ENCODE results near the gene PRPSAP1. TPM values are rescaled to one million over a fixed set of nuclear protein-coding genes. Genes with fewer than 3 reads are reported as not detected.

The PRPSAP1 gene
- polyA plus RNA-seq, 1 of the 3 experiments (the other 2 are of a cell fraction): 118 TPM

- TF ChIP-seq FOXM1 (IDR thresholded peaks at IDR 0.05; ENCODE audit: low read depth): no peak
- no peak for TF ChIP-seq MEF2A (IDR thresholded peaks at IDR 0.05; ENCODE audit: borderline replicate concordance, low read depth)
Observed at GRCh38 chr17:76379646-76380376, 26.1 kb upstream of the PRPSAP1 start (continued).

DNA sequence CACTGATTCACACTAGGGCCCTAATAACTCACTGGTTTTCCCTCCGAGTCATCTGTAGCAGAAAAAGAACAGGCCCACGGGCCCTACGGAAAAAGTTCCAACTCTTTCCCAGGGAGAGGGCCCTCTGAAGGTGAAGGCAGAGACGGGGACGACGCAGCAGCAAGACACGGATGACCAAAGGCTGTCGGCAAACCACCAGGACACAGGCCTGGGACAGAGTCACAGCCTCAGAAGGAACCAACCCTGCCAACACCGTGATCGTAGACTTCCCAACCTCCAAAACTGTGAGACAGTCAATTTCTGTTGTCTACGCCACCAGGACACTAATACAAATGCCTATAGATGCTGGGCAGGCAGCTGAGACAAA is 25.5 kb upstream of the PRPSAP1 start:
- no peaks in the 10 kb centered on the region for H4K20me1 ChIP-seq (ENCODE audit: insufficient read depth)
- no peaks in the 10 kb centered on the region for H3K36me3 ChIP-seq (replicated peaks in 1 of 2; ENCODE audit: control insufficient read depth in 1 of 2, insufficient read depth in 2 of 2, low read length in 1 of 2)
- H3K9ac ChIP-seq: no peak overlapping the region
- DNase-seq: no peak
- no peak overlapping the region for H3K4me3 ChIP-seq (ENCODE audit: low read depth in 2 of 2, low read length in 1 of 2)
- CTCF ChIA-PET: interaction anchor here (0.9 to 13.8 kb wide), 5 partner anchors 10 to 144 kb away, joined by 3 to 312 read pairs (median 114); partner anchors contain the start of gene QRICH2
- H3K79me2 ChIP-seq (ENCODE audit: insufficient read depth): no peaks in the 10 kb centered on the region
- no peak overlapping the region for H2AFZ ChIP-seq (ENCODE audit: low read depth)
- POLR2A ChIA-PET: no interaction called here
- no peak overlapping the region for H3K27ac ChIP-seq (ENCODE audit: low read depth in 2 of 2, low read length in 1 of 2)
- TF ChIP-seq IRF3 (IDR thresholded peaks at IDR 0.05; ENCODE audit: low read depth, low read length): no peak
- no peak for TF ChIP-seq RXRA (IDR thresholded peaks at IDR 0.05; ENCODE audit: borderline replicate concordance, low read depth)
- TF ChIP-seq YY1 (IDR thresholded peaks at IDR 0.05; ENCODE audit: low read depth): no peak
- no peak for TF ChIP-seq ELF1 (IDR thresholded peaks at IDR 0.05)
- TF ChIP-seq GABPA (IDR thresholded peaks at IDR 0.05; ENCODE audit: low read depth): no peak
- no peak for TF ChIP-seq MAX (IDR thresholded peaks at IDR 0.05; ENCODE audit: low read depth)
- TF ChIP-seq FOXM1 (IDR thresholded peaks at IDR 0.05; ENCODE audit: low read depth): no peak
- no peak for TF ChIP-seq MXI1 (IDR thresholded peaks at IDR 0.05; ENCODE audit: low read depth, low read length)
- TF ChIP-seq FOXJ3 (CRISPR knock-in tag; IDR thresholded peaks at IDR 0.05): no peak
- no peak for TF ChIP-seq RCOR1 (IDR thresholded peaks at IDR 0.05; ENCODE audit: low read length)
- TF ChIP-seq SMC3 (IDR thresholded peaks at IDR 0.05; ENCODE audit: low read depth, low read length): no peak
- TF ChIP-seq, protein P1, sequence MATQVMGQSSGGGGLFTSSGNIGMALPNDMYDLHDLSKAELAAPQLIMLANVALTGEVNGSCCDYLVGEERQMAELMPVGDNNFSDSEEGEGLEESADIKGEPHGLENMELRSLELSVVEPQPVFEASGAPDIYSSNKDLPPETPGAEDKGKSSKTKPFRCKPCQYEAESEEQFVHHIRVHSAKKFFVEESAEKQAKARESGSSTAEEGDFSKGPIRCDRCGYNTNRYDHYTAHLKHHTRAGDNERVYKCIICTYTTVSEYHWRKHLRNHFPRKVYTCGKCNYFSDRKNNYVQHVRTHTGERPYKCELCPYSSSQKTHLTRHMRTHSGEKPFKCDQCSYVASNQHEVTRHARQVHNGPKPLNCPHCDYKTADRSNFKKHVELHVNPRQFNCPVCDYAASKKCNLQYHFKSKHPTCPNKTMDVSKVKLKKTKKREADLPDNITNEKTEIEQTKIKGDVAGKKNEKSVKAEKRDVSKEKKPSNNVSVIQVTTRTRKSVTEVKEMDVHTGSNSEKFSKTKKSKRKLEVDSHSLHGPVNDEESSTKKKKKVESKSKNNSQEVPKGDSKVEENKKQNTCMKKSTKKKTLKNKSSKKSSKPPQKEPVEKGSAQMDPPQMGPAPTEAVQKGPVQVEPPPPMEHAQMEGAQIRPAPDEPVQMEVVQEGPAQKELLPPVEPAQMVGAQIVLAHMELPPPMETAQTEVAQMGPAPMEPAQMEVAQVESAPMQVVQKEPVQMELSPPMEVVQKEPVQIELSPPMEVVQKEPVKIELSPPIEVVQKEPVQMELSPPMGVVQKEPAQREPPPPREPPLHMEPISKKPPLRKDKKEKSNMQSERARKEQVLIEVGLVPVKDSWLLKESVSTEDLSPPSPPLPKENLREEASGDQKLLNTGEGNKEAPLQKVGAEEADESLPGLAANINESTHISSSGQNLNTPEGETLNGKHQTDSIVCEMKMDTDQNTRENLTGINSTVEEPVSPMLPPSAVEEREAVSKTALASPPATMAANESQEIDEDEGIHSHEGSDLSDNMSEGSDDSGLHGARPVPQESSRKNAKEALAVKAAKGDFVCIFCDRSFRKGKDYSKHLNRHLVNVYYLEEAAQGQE (IDR thresholded peaks at IDR 0.05; ENCODE audit: low read depth, low read length): no peak
- no peak for TF ChIP-seq CHD2 (IDR thresholded peaks at IDR 0.05; ENCODE audit: low read length, partially characterized antibody)
- TF ChIP-seq TCF12 (IDR thresholded peaks at IDR 0.05): no peak
- TF ChIP-seq, protein P2, sequence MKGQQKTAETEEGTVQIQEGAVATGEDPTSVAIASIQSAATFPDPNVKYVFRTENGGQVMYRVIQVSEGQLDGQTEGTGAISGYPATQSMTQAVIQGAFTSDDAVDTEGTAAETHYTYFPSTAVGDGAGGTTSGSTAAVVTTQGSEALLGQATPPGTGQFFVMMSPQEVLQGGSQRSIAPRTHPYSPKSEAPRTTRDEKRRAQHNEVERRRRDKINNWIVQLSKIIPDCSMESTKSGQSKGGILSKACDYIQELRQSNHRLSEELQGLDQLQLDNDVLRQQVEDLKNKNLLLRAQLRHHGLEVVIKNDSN (IDR thresholded peaks at IDR 0.05; ENCODE audit: borderline replicate concordance, low read depth): no peak
- TF ChIP-seq FOSL2 (IDR thresholded peaks at IDR 0.05; ENCODE audit: borderline replicate concordance, low read depth): no peak
- H3K4me2 ChIP-seq: no peak overlapping the region
- peaks cover 0 to 19% of the 10 kb centered on the region in 2 experiments; a peak in 1 of 4 replicates for H3K4me1 ChIP-seq (ENCODE audit: control insufficient read depth in 1 of 2, insufficient read depth in 2 of 2, low read depth in 1 of 2, low read length in 1 of 2)
- H3K27me3 ChIP-seq (ENCODE audit: insufficient read depth): no peaks in the 10 kb centered on the region
- no peaks in the 10 kb centered on the region for H3K9me2 ChIP-seq
- H3K9me3 ChIP-seq: no peaks in the 10 kb centered on the region
- peaks cover 7% of the 10 kb centered on the region for H3F3A ChIP-seq (replicated peaks; ENCODE audit: insufficient read depth)
- 93% methylated on average over 11 of the region's 11 CpGs for WGBS (ENCODE audit: low lambda C conversion rate)

All from SK-N-SH (cell line).